ENCODE results near the gene RASAL2.

- TF ChIP-seq CTCF (IDR thresholded peaks at IDR 0.05; ENCODE audit: insufficient read depth, low read depth, low read length) (no peak), EZH2 (IDR thresholded peaks at IDR 0.05; ENCODE audit: insufficient read depth, low read length) (no peak)
Observed at GRCh38 chr1:178137238-178137637, 43.3 kb downstream of the RASAL2 start.
